ENCODE measurements around the gene TRIM7. TPM values are rescaled to one million over a fixed set of nuclear protein-coding genes. Genes with fewer than 3 reads are reported as not detected.

The TRIM7 gene
- total and polyA plus RNA-seq, 2 donors: 0.38 to 5.3 TPM

GRCh38 chr5:181241393-181241975 is 36.5 kb upstream of the TRIM7 start:
- H3K27me3 ChIP-seq (ENCODE audit: control insufficient read depth in 2 of 2, insufficient read depth in 1 of 2, low read length in 1 of 2): no peaks in the 10 kb centered on the region
- peak overlapping the region in 1 of 2 donors; percentile 95 for H3K27ac ChIP-seq (ENCODE audit: low read depth in 1 of 2, low read length in 1 of 2)
- WGBS: 57% methylated on average over 6 of the region's 6 CpGs
- H3K4me3 ChIP-seq (ENCODE audit: low read length in 2 of 2): no peak overlapping the region
- peaks cover 24 to 36% of the 10 kb centered on the region in 2 donors for H3K4me1 ChIP-seq (ENCODE audit: control insufficient read depth in 2 of 2, insufficient read depth in 2 of 2, low read length in 2 of 2)
- no peaks in the 10 kb centered on the region for H3K9me3 ChIP-seq (ENCODE audit: control insufficient read depth in 2 of 2, insufficient read depth in 1 of 2, low read length in 1 of 2)
- H3K36me3 ChIP-seq (ENCODE audit: control insufficient read depth in 2 of 2, insufficient read depth in 2 of 2, low read length in 1 of 2): peaks cover 58 to 61% of the 10 kb centered on the region in 2 donors
- DNase-seq (ENCODE audit: low read depth in 6 of 9, low spot score in 9 of 9): peak in 1 of 9 donors; percentile 57

- Histone ChIP-seq H3K4me1 (ENCODE audit: control insufficient read depth in 2 of 2, insufficient read depth in 2 of 2, low read length in 2 of 2) (peaks cover 13 to 18% of the 10 kb centered on the region in 2 donors), H3K27ac (ENCODE audit: low read depth in 1 of 2, low read length in 1 of 2) (no peak overlapping the region), H3K9me3 (ENCODE audit: control insufficient read depth in 2 of 2, insufficient read depth in 1 of 2, low read length in 1 of 2) (no peaks in the 10 kb centered on the region), H3K4me3 (ENCODE audit: low read length in 2 of 2) (no peak overlapping the region), H3K36me3 (ENCODE audit: control insufficient read depth in 2 of 2, insufficient read depth in 2 of 2, low read length in 1 of 2) (peaks cover 81 to 83% of the 10 kb centered on the region in 2 donors), H3K27me3 (ENCODE audit: control insufficient read depth in 2 of 2, insufficient read depth in 1 of 2, low read length in 1 of 2) (no peaks in the 10 kb centered on the region)
- DNase-seq (ENCODE audit: low read depth in 6 of 9, low spot score in 9 of 9): no peak
- WGBS: 98% methylated on average over 9 of the region's 9 CpGs
Observed at GRCh38 chr5:181239062-181239663, 34.2 kb upstream of the TRIM7 start.

- 98% methylated on average over 5 of the region's 5 CpGs for WGBS
- Histone ChIP-seq H3K4me3 (ENCODE audit: low read length in 2 of 2) (no peak overlapping the region), H3K27me3 (ENCODE audit: control insufficient read depth in 2 of 2, insufficient read depth in 1 of 2, low read length in 1 of 2) (no peaks in the 10 kb centered on the region), H3K9me3 (ENCODE audit: control insufficient read depth in 2 of 2, insufficient read depth in 1 of 2, low read length in 1 of 2) (no peaks in the 10 kb centered on the region), H3K4me1 (ENCODE audit: control insufficient read depth in 2 of 2, insufficient read depth in 2 of 2, low read length in 2 of 2) (peaks cover 13 to 19% of the 10 kb centered on the region in 2 donors), H3K36me3 (ENCODE audit: control insufficient read depth in 2 of 2, insufficient read depth in 2 of 2, low read length in 1 of 2) (peaks cover 92 to 95% of the 10 kb centered on the region in 2 donors), H3K27ac (ENCODE audit: low read depth in 1 of 2, low read length in 1 of 2) (no peak overlapping the region)
- no peak for DNase-seq (ENCODE audit: low read depth in 6 of 9, low spot score in 9 of 9)
Observed at GRCh38 chr5:181237729-181238385, 32.9 kb upstream of the TRIM7 start.

GRCh38 chr5:181236954-181237641 is 32.1 kb upstream of the TRIM7 start:
- H3K36me3 ChIP-seq (ENCODE audit: control insufficient read depth in 2 of 2, insufficient read depth in 2 of 2, low read length in 1 of 2): peaks cover 97 to 98% of the 10 kb centered on the region in 2 donors
- 96% methylated on average over 10 of the region's 10 CpGs for WGBS
- H3K27ac ChIP-seq (ENCODE audit: low read depth in 1 of 2, low read length in 1 of 2): no peak overlapping the region
- H3K9me3 ChIP-seq (ENCODE audit: control insufficient read depth in 2 of 2, insufficient read depth in 1 of 2, low read length in 1 of 2): no peaks in the 10 kb centered on the region
- no peak overlapping the region for H3K4me3 ChIP-seq (ENCODE audit: low read length in 2 of 2)
- H3K4me1 ChIP-seq (ENCODE audit: control insufficient read depth in 2 of 2, insufficient read depth in 2 of 2, low read length in 2 of 2): peaks cover 9 to 20% of the 10 kb centered on the region in 2 donors
- no peak for DNase-seq (ENCODE audit: low read depth in 6 of 9, low spot score in 9 of 9)
- no peaks in the 10 kb centered on the region for H3K27me3 ChIP-seq (ENCODE audit: control insufficient read depth in 2 of 2, insufficient read depth in 1 of 2, low read length in 1 of 2)

- peaks cover 3 to 17% of the 10 kb centered on the region in 2 donors for H3K4me1 ChIP-seq (ENCODE audit: control insufficient read depth in 2 of 2, insufficient read depth in 2 of 2, low read length in 2 of 2)
- peaks cover 93 to 97% of the 10 kb centered on the region in 2 donors for H3K36me3 ChIP-seq (ENCODE audit: control insufficient read depth in 2 of 2, insufficient read depth in 2 of 2, low read length in 1 of 2)
- no peak for DNase-seq (ENCODE audit: low read depth in 6 of 9, low spot score in 9 of 9)
- H3K9me3 ChIP-seq (ENCODE audit: control insufficient read depth in 2 of 2, insufficient read depth in 1 of 2, low read length in 1 of 2): no peaks in the 10 kb centered on the region
- no peak overlapping the region for H3K4me3 ChIP-seq (ENCODE audit: low read length in 2 of 2)
- WGBS: 96% methylated on average over 6 of the region's 6 CpGs
- H3K27ac ChIP-seq (ENCODE audit: low read depth in 1 of 2, low read length in 1 of 2): no peak overlapping the region
- no peaks in the 10 kb centered on the region for H3K27me3 ChIP-seq (ENCODE audit: control insufficient read depth in 2 of 2, insufficient read depth in 1 of 2, low read length in 1 of 2)
Observed at GRCh38 chr5:181236471-181236870, 31.5 kb upstream of the TRIM7 start.

GRCh38 chr5:181235689-181236366 is 30.8 kb upstream of the TRIM7 start:
- Histone ChIP-seq H3K4me3 (ENCODE audit: low read length in 2 of 2) (no peak overlapping the region), H3K9me3 (ENCODE audit: control insufficient read depth in 2 of 2, insufficient read depth in 1 of 2, low read length in 1 of 2) (peaks cover 0 to 2% of the 10 kb centered on the region in 2 donors), H3K4me1 (ENCODE audit: control insufficient read depth in 2 of 2, insufficient read depth in 2 of 2, low read length in 2 of 2) (peaks cover 7 to 17% of the 10 kb centered on the region in 2 donors), H3K27me3 (ENCODE audit: control insufficient read depth in 2 of 2, insufficient read depth in 1 of 2, low read length in 1 of 2) (no peaks in the 10 kb centered on the region), H3K36me3 (ENCODE audit: control insufficient read depth in 2 of 2, insufficient read depth in 2 of 2, low read length in 1 of 2) (peaks cover 91 to 97% of the 10 kb centered on the region in 2 donors), H3K27ac (ENCODE audit: low read depth in 1 of 2, low read length in 1 of 2) (peak overlapping the region in 1 of 2 donors; percentile 24)
- WGBS: 77% methylated on average over 5 of the region's 5 CpGs
- DNase-seq (ENCODE audit: low read depth in 6 of 9, low spot score in 9 of 9): no peak

GRCh38 chr5:181235323-181235688 is 30.3 kb upstream of the TRIM7 start:
- H3K27ac ChIP-seq (ENCODE audit: low read depth in 1 of 2, low read length in 1 of 2): peak overlapping the region in 1 of 2 donors; percentile 24
- peaks cover 8 to 23% of the 10 kb centered on the region in 2 donors for H3K4me1 ChIP-seq (ENCODE audit: control insufficient read depth in 2 of 2, insufficient read depth in 2 of 2, low read length in 2 of 2)
- no peak overlapping the region for H3K4me3 ChIP-seq (ENCODE audit: low read length in 2 of 2)
- peaks cover 0 to 2% of the 10 kb centered on the region in 2 donors for H3K9me3 ChIP-seq (ENCODE audit: control insufficient read depth in 2 of 2, insufficient read depth in 1 of 2, low read length in 1 of 2)
- H3K27me3 ChIP-seq (ENCODE audit: control insufficient read depth in 2 of 2, insufficient read depth in 1 of 2, low read length in 1 of 2): no peaks in the 10 kb centered on the region
- peaks cover 87 to 95% of the 10 kb centered on the region in 2 donors for H3K36me3 ChIP-seq (ENCODE audit: control insufficient read depth in 2 of 2, insufficient read depth in 2 of 2, low read length in 1 of 2)
- 95% methylated on average over 5 of the region's 5 CpGs for WGBS
- no peak for DNase-seq (ENCODE audit: low read depth in 6 of 9, low spot score in 9 of 9)

- peak overlapping the region in 1 of 2 donors; percentile 20 for H3K27ac ChIP-seq (ENCODE audit: low read depth in 1 of 2, low read length in 1 of 2)
- H3K4me1 ChIP-seq (ENCODE audit: control insufficient read depth in 2 of 2, insufficient read depth in 2 of 2, low read length in 2 of 2): peaks cover 11 to 29% of the 10 kb centered on the region in 2 donors
- H3K27me3 ChIP-seq (ENCODE audit: control insufficient read depth in 2 of 2, insufficient read depth in 1 of 2, low read length in 1 of 2): no peaks in the 10 kb centered on the region
- no peak for DNase-seq (ENCODE audit: low read depth in 6 of 9, low spot score in 9 of 9)
- H3K4me3 ChIP-seq (ENCODE audit: low read length in 2 of 2): no peak overlapping the region
- H3K9me3 ChIP-seq (ENCODE audit: control insufficient read depth in 2 of 2, insufficient read depth in 1 of 2, low read length in 1 of 2): peaks cover 0 to 2% of the 10 kb centered on the region in 2 donors
- H3K36me3 ChIP-seq (ENCODE audit: control insufficient read depth in 2 of 2, insufficient read depth in 2 of 2, low read length in 1 of 2): peaks cover 81 to 89% of the 10 kb centered on the region in 2 donors
- WGBS: 98% methylated on average over 22 of the region's 22 CpGs
Observed at GRCh38 chr5:181234455-181235306, 29.7 kb upstream of the TRIM7 start.

Measured in thymus (tissue), 11 donors.